GM12875 (cell line): Measurements from ENCODE around the gene AAR2.

Source experiments
- H3K4me3 ChIP-seq: one replicate; pipeline ENCODE4 v1.5.1; 2011; ENCODE audit warnings: low read depth, low read length, control low read depth
- TF ChIP-seq, protein P1 (sequence below): IDR thresholded peaks from 2 replicates; pipeline ENCODE4 v1.5.1; 2011; ENCODE audit warnings: low read depth, mild to moderate bottlenecking, control low read depth, inconsistent platforms, low read length, moderate library complexity, borderline replicate concordance; ENCODE audit not compliant: insufficient read depth

AAR2 gene

DNA sequence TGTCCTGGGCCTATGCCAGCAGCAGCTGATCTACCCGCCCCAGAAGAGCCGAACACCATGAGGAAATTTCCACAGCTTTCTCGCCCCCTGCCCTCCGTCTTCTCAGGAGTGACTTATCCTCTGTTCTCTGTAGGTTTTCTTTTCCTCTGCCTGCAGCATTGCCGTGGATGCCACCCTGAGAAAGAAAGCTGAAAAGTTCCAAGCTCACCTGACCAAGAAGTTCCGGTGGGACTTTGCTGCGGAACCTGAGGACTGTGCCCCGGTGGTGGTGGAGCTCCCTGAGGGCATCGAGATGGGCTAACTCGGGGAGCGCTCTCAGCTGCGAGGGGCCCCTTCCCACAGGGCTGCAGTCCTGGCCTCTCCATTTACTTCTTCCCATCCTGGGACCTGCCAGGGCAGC lies 19.2 kb downstream of the AAR2 start:
- TF ChIP-seq, protein P1, sequence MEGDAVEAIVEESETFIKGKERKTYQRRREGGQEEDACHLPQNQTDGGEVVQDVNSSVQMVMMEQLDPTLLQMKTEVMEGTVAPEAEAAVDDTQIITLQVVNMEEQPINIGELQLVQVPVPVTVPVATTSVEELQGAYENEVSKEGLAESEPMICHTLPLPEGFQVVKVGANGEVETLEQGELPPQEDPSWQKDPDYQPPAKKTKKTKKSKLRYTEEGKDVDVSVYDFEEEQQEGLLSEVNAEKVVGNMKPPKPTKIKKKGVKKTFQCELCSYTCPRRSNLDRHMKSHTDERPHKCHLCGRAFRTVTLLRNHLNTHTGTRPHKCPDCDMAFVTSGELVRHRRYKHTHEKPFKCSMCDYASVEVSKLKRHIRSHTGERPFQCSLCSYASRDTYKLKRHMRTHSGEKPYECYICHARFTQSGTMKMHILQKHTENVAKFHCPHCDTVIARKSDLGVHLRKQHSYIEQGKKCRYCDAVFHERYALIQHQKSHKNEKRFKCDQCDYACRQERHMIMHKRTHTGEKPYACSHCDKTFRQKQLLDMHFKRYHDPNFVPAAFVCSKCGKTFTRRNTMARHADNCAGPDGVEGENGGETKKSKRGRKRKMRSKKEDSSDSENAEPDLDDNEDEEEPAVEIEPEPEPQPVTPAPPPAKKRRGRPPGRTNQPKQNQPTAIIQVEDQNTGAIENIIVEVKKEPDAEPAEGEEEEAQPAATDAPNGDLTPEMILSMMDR, result no peak

DNA sequence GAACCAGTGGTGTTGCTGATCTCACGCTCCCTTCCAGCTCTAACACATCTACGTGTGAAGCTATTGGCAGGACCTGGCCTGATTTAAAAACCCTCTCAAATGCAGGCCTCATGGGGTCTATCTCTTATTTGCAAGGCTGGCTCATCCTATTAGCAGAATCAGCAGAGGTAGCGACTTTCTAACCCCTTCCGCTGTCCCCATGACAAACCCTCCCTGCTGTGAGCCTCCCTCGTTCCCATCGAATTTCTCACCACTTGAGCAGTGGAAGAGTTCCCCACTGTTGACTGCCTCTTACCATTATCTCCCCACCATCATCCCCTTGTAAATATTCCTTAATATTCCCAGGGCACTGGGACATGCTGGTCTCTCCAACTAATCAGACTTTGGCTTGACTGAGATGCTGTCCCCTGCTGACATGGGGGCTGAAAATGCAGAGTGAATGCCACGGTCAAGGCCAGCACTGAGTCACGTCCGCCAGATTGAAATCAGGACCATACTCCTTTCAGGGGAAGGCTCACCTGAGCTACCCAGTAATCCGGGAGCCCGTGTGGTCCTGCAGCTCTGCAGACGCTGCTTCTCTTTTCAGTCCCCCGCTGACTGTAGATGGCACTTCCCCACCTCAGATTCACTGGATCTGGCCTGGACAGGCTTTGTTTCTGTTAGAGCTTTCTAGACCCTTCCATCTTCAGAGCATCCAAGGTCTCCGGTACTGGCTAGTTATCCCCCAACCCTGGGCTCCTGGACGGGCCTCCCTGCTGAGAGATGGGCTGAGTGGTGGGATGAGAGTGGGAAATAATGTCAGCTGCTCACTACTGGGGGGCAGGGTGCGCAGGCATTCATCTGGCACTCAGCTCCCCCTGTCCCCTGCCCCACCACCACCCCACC lies 23.1 kb downstream of the AAR2 start:
- TF ChIP-seq, protein P1, result no peak
- no peak overlapping the region for H3K4me3 ChIP-seq

More for the DNA sequence above, 19.2 kb downstream of the AAR2 start:
- no peak overlapping the region for H3K4me3 ChIP-seq

DNA sequence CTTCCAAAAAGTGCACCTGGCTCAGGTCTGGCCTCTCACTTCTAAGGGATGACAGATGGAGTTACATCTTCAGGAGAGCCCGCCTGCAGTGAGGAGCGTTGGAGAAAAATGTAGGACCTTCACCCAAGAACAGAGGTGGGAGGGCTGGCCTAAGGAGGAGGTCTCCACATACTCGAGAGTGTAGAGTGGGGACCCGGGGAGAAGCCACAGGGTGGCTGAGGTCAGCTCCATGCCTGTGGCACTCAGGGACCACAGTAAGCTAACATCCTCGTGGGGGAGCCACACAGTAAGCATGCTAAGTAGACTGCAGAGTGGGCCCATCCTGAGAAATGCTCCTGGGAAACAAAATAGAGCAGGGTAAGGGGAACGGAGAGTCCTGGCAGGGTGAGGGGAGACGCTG lies 24.0 kb downstream of the AAR2 start:
- TF ChIP-seq, protein P1, result no peak
- H3K4me3 ChIP-seq, result no peak overlapping the region

DNA sequence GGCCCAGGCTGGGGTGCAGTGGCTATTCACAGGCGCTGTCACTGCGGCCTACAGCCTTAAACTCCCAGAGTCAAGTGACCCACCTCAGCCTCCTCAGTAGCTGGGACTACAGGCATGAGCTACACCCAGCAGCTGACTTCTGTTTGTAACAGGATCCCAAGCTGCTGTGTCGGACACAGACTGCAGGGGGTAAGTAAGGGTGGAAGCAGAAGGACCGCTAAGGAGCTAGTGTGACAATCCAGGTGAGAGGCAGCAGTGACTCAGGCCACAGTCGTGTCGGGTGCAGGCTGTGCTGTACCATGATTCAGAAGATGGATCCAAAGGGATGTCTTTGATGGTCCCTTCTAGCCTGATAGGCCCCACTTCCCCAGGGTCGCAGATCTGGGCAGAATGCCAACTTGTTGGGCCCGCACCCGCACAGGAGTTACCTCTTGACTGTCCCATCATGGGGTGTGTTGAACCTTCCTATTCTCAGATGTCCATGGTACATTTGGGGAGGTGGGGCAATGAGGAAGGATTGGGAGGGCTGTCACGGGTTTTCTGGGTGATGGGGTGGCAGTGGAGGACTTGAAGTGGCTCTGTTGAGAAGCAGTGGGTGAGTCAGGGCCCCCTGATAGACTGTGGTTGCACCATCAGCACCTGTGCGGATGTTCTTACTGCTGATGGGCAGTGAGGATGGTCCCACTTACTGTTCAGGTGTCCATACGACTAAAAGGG lies 25.3 kb downstream of the AAR2 start:
- H3K4me3 ChIP-seq, result no peak overlapping the region
- TF ChIP-seq, protein P1, result no peak

DNA sequence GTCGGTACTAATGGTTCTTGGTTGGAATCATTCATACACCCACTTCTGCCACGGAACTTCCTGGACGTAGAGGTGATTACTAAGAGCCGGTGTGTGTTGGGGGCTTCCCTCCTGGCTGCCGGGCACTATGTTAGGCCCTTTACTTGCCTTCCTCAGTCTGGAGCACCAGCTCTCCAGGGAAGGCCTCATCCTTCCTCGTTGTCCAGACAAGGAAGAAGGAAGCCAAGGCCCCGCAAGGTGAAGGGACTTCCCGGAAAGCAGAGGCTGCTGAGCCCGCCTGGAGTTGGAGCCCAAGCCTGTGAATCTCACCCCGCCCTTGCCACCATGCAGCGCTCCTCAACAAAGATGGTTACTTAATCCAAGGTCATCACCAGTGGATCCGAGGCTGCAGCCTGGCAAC lies 26.2 kb downstream of the AAR2 start:
- no peak overlapping the region for H3K4me3 ChIP-seq
- TF ChIP-seq, protein P1, result no peak

DNA sequence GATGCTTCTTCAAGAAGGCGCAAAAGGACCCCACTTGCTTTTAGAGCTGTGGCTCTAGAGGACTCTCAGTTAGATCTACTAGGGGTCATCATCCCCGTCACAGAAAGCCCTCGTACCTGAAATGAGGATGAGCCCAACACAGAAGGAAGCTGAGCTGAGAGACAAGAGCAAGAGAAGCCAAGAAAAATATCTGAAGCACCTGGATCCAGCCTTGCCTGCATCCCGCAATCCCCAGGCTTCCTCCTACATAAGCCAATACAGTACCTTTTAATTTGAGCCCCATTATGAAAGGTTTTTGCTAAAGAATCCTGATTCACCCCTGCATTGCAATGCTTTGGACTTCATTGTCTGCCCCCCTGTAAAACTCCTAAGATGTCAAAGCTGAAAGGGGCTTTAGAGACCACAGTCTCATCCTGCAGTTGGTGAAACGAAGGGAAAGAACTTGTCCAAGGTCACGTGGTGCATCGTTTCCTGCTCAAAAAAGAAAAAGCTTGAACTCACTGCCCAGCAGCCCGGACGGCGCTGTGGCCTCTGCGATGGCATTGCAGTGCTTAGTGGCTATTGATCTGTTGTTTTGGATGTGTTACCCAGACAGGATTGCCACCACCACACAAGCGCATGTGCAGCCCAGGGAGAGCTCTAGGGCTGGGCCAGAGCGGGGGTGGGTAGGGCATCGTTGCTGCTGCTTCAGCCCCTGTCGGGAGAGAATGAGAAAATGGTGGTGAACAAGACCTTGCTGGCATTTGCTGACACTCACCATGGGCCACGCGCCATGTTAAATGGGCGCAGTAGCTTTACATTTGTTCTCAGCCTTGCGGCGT lies 28.4 kb downstream of the AAR2 start:
- no peak overlapping the region for H3K4me3 ChIP-seq
- TF ChIP-seq, protein P1, result no peak
